ENCODE measurements around the gene EXOC6B. TPM values are rescaled to one million over a fixed set of nuclear protein-coding genes. Genes with fewer than 3 reads are reported as not detected.
"Not testable (repeated sequence)": the region's sequence is repeated elsewhere in the genome, so short reads cannot be mapped to it uniquely, and the experiment has no call there.

EXOC6B gene
- total RNA-seq, 1 donor from 2014 or later = 7.7 TPM

GRCh38 chr2:72548081-72548764 is 277.6 kb downstream of the EXOC6B start:
- no peak for TF ChIP-seq CTCF (conservative IDR thresholded peaks at IDR 0.05; ENCODE audit: low read depth, low read length)
- no peak overlapping the region for H3K4me3 ChIP-seq (ENCODE audit: low read depth, low read length)
- DNase-seq (ENCODE audit: low read depth) = no peak

DNA sequence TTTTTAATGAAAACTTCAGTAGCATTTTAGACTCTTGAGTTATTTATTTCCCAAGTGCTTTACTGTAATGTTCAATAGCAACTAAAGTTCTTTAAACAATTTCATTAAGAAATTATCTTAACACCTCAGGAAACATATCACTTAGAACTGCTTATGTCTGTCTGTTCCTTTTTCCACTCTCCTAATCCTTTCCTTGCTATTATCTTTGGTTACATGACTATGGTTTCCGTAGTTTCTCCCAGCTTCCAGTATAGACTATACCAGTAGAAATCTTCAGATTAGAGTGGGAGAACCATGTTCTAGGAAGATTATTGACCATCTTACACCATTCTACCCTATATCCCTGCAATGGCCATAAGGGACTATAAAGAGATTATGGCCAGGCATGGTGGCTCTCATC is 280.0 kb downstream of the EXOC6B start:
- TF ChIP-seq CTCF (conservative IDR thresholded peaks at IDR 0.05; ENCODE audit: low read depth, low read length) = no peak

GRCh38 chr2:72544554-72544953 is 281.3 kb downstream of the EXOC6B start:
- no peak for DNase-seq (ENCODE audit: low read depth)
- H3K4me3 ChIP-seq (ENCODE audit: low read depth, low read length) = no peak overlapping the region
- no peak for TF ChIP-seq CTCF (conservative IDR thresholded peaks at IDR 0.05; ENCODE audit: low read depth, low read length)

More for the DNA sequence above, 280.0 kb downstream of the EXOC6B start:
- no peak for DNase-seq (ENCODE audit: low read depth)
- H3K4me3 ChIP-seq (ENCODE audit: low read depth, low read length) = no peak overlapping the region

DNA sequence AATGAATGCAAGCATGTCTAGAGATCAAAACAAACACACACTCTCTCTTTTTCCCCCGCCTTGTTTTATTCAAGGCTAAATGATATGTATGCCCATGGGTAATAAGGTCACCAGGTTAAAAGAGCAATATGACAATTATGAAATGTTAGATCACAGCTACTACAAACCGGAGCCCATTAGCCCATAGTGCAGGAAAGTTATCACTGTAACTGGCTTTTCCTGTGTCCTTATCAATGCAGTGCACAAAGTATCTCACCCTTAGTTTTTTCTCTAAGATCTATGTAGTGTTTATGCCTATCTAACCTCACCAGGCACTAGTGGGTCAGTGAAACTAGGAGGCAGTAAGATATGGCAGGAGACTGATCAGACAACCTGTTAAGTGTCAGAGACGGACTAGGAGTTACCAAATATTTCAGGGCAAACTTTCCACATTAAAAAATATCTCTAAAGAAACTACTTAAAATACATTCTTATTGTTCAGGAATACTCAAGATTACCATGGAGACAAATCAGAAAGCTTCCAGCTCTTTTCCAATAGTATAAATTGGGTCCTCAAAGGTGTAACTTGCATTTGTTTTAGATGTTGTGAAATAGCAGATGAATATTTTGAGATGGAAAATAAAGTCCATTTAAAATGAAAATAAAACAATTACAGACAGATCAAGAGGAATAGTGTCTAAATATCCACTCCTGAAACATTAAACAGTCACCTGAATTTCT is 282.2 kb downstream of the EXOC6B start:
- no peak overlapping the region for H3K4me3 ChIP-seq (ENCODE audit: low read depth, low read length)
- TF ChIP-seq CTCF (conservative IDR thresholded peaks at IDR 0.05; ENCODE audit: low read depth, low read length) = no peak
- DNase-seq (ENCODE audit: low read depth) = no peak

DNA sequence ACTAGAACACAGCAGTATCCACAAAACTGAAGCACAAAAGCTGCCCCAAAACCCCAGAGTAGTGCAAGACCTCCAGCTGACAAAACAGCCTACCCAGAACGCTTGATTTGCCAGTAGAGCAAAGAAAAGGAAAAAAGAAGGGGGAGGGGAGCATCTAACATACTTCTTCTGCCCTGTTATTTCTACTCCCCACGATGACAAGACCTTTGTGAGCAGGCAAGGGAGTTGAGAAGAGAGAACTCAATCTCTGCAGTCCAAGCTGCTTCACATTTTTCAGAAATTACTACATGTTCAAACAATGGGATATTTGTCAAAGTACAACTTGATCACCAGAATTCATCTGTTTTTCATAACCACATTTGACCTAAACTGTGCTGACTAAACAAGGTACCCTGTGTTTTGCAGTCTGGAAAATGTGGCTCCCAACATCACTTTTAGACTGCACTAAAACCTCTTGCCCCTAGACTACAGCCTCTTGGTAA is 286.7 kb downstream of the EXOC6B start:
- TF ChIP-seq CTCF (conservative IDR thresholded peaks at IDR 0.05; ENCODE audit: low read depth, low read length) = no peak
- DNase-seq (ENCODE audit: low read depth) = no peak

DNA sequence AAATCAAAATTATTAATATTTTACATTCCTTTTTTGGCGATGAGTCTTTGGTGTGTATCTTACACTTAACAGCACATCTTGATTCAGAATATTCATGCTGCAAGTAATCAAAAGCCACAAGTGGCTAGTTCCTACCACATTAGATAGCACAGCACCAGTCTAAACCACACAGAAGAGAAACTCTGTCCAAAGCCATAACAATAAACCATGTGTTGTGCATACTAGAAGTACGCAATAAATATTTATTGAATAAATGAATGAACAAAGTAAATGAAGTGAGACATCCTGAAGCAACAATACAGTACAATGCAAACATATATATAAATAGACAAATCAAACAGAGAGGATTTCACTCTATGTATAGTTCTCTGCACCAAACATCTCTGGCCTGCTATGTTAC is 287.3 kb downstream of the EXOC6B start:
- no peak for TF ChIP-seq CTCF (conservative IDR thresholded peaks at IDR 0.05; ENCODE audit: low read depth, low read length)
- no peak for DNase-seq (ENCODE audit: low read depth)
- no peak overlapping the region for H3K4me3 ChIP-seq (ENCODE audit: low read depth, low read length)

More for the DNA sequence above, 286.7 kb downstream of the EXOC6B start:
- H3K4me3 ChIP-seq (ENCODE audit: low read depth, low read length) = no peak overlapping the region

GRCh38 chr2:72535586-72535985 is 290.2 kb downstream of the EXOC6B start:
- H3K4me3 ChIP-seq (ENCODE audit: low read depth, low read length); DNase-seq (ENCODE audit: low read depth): not testable (repeated sequence)

All from epithelial cell of proximal tubule (primary cell).